ENCODE measurements around the gene LRRC1.

The LRRC1 gene

GRCh38 chr6:53815381-53816119, 20.7 kb downstream of the LRRC1 start:
- no peak for DNase-seq (ENCODE audit: extremely low read depth, low read depth)
- no peak for TF ChIP-seq CTCF (IDR thresholded peaks at IDR 0.05; ENCODE audit: low read depth, low read length)

GRCh38 chr6:53818858-53819609, 24.2 kb downstream of the LRRC1 start:
- no peak for DNase-seq (ENCODE audit: extremely low read depth, low read depth)
- no peak for TF ChIP-seq CTCF (IDR thresholded peaks at IDR 0.05; ENCODE audit: low read depth, low read length)

GRCh38 chr6:53822401-53823125, 27.8 kb downstream of the LRRC1 start:
- TF ChIP-seq CTCF (IDR thresholded peaks at IDR 0.05; ENCODE audit: low read depth, low read length), result no peak
- no peak for DNase-seq (ENCODE audit: extremely low read depth, low read depth)

GRCh38 chr6:53824714-53825113, 29.9 kb downstream of the LRRC1 start:
- no peak for TF ChIP-seq CTCF (IDR thresholded peaks at IDR 0.05; ENCODE audit: low read depth, low read length)
- DNase-seq (ENCODE audit: extremely low read depth, low read depth), result no peak

GRCh38 chr6:53825532-53826321, 30.9 kb downstream of the LRRC1 start:
- DNase-seq (ENCODE audit: extremely low read depth, low read depth), result no peak
- TF ChIP-seq CTCF (IDR thresholded peaks at IDR 0.05; ENCODE audit: low read depth, low read length), result no peak

GRCh38 chr6:53827531-53827930, 32.7 kb downstream of the LRRC1 start:
- no peak for TF ChIP-seq CTCF (IDR thresholded peaks at IDR 0.05; ENCODE audit: low read depth, low read length)
- no peak for DNase-seq (ENCODE audit: extremely low read depth, low read depth)

All from AG09319 (cell line).